GM23338 (cell line): ENCODE measurements around the gene ZNF587B.

Experiments
- CTCF ChIP-seq, 2 experiments: fragments of 200-600 bp in 1 of 2; sonication (generic) in 1 of 2; conservative IDR thresholded peaks; 2 replicates each; pipeline versions ENCODE4 v1.5.1 to v1.6.1; 2016 to 2017; ENCODE audit warnings: antibody characterized with exemption in 2 of 2, low read depth in 2 of 2, mild to moderate bottlenecking in 2 of 2, moderate library complexity in 1 of 2
- ETS1 ChIP-seq: IDR thresholded peaks from 2 replicates; pipeline ENCODE4 v1.6.1; 2016; ENCODE audit warnings: antibody characterized with exemption
- EZH2 ChIP-seq: fragments of 200-600 bp; sonication (generic); IDR thresholded peaks from one replicate; pipeline ENCODE4 v1.8.0; 2017; ENCODE audit warnings: antibody characterized with exemption, mild to moderate bottlenecking, low read depth; ENCODE audit not compliant: unreplicated experiment
- EZH2phosphoT487 ChIP-seq: fragments of 200-600 bp; sonication (generic); IDR thresholded peaks from one replicate; pipeline ENCODE4 v1.8.1; 2018; ENCODE audit warnings: antibody characterized with exemption; ENCODE audit not compliant: unreplicated experiment
- POLR2AphosphoS5 ChIP-seq: IDR thresholded peaks from 2 replicates; pipeline ENCODE4 v1.6.1; 2016; ENCODE audit warnings: antibody characterized with exemption, low read depth
- REST ChIP-seq: IDR thresholded peaks from one replicate; pipeline ENCODE4 v1.6.1; 2018; ENCODE audit warnings: antibody characterized with exemption; ENCODE audit not compliant: unreplicated experiment
- STAT1 ChIP-seq: IDR thresholded peaks from one replicate; pipeline ENCODE4 v1.6.1; 2016; ENCODE audit warnings: antibody characterized with exemption; ENCODE audit not compliant: unreplicated experiment
- ZNF114 ChIP-seq: fragments of 250-450 bp; sonication (Bioruptor Pico); IDR thresholded peaks from 2 replicates; pipeline ENCODE4 v1.5.0; 2020; ENCODE audit warnings: mild to moderate bottlenecking, moderate library complexity

- TF ChIP-seq CTCF (conservative IDR thresholded peaks at IDR 0.05; ENCODE audit: low read depth in 2 of 2) (no peak), EZH2phosphoT487 (no peak), EZH2 (no peak), STAT1 (no peak), POLR2AphosphoS5 (no peak), ETS1 (no peak), REST (no peak), ZNF114 (CRISPR knock-in tag) (no peak)
These were observed 11.7 kb upstream of the ZNF587B start for GRCh38 chr19:57818378-57818777.
